SKM-1 (cell line): ENCODE measurements around the gene SPO11.

Experiments used
- DNase-seq: peaks from one replicate; lab custom pipeline; 2025; ENCODE audit not compliant: unreplicated experiment; lab: John Stamatoyannopoulos, UW

Gene SPO11

GRCh38 chr20:57374343-57374930, 44.8 kb downstream of the SPO11 start:
- DNase-seq = no peak

- DNase-seq = peak; percentile 71
Observed at GRCh38 chr20:57374931-57375651, 45.5 kb downstream of the SPO11 start.

GRCh38 chr20:57375652-57376230, 46.1 kb downstream of the SPO11 start:
- no peak for DNase-seq

- DNase-seq = no peak
Observed at GRCh38 chr20:57377350-57377749, 47.7 kb downstream of the SPO11 start.

- DNase-seq = no peak
Observed at GRCh38 chr20:57378107-57378506, 48.5 kb downstream of the SPO11 start.

DNA sequence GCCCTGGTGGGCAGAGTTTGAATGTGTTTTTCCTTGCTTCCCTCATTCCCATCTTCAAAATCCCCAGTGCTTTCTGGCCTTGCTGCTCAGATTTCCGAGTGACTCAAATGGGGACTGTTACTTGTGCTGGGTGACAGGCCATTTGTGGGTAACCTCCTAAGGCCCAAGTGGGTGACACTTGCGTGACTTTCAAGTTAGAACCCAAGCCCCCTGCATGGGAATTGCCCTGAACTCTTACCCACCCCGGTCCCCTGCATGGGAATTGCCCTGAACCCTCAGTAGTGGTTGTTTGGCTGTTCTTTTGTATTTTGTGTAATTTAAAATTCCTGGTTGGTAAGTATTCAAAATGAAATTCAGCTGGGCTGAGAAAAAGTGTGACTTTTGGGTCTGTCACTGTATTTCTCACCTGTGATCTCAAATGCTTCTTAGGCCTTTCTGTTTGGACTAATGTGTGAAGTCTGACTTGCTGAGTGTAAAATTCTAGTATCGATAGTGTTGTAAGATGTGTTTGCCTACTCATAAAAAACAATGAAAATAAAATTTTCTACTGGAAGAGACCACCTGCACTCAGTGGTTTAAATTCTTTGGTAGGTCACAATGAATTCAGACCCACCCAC, 49.2 kb downstream of the SPO11 start:
- no peak for DNase-seq

GRCh38 chr20:57379263-57379647, 49.7 kb downstream of the SPO11 start:
- DNase-seq = no peak

GRCh38 chr20:57380081-57380750, 50.6 kb downstream of the SPO11 start:
- DNase-seq = no peak

- peak; percentile 63 for DNase-seq
Observed at GRCh38 chr20:57381596-57382503, 52.2 kb downstream of the SPO11 start.

- DNase-seq = no peak
Observed at GRCh38 chr20:57382516-57382915, 52.9 kb downstream of the SPO11 start.

GRCh38 chr20:57383447-57384347, 54.1 kb downstream of the SPO11 start:
- DNase-seq = no peak

- DNase-seq = no peak
Observed at GRCh38 chr20:57384486-57384885, 54.9 kb downstream of the SPO11 start.

- DNase-seq = no peak
Observed at GRCh38 chr20:57384953-57385761, 55.6 kb downstream of the SPO11 start.

- no peak for DNase-seq
Observed at GRCh38 chr20:57385940-57386339, 56.3 kb downstream of the SPO11 start.

DNA sequence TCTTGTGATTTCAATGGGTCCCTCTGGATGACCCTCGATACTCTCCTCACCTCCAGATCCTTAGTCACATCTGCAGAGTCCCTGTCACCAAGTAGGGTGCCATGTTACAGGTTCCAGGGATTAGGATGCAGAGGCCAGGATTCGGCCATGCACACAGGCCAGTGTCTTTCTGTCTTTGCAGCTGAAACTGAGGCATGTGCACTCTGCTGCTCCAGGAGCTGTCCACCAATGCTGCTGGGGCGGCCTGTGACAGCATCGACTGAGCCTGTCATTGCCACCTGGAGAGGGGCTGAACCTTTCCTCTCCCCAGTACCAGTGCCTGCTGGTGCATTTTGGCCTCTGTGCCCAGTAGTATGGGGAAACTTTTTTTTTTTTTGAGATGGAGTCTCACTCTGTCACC, 57.2 kb downstream of the SPO11 start:
- no peak for DNase-seq

GRCh38 chr20:57387463-57387862, 57.9 kb downstream of the SPO11 start:
- DNase-seq = no peak

GRCh38 chr20:57387945-57388371, 58.4 kb downstream of the SPO11 start:
- DNase-seq = no peak

- peak; percentile 47 for DNase-seq
Observed at GRCh38 chr20:57388953-57389694, 59.5 kb downstream of the SPO11 start.
